ENCODE measurements around the gene SLC22A23.

SLC22A23 gene

DNA sequence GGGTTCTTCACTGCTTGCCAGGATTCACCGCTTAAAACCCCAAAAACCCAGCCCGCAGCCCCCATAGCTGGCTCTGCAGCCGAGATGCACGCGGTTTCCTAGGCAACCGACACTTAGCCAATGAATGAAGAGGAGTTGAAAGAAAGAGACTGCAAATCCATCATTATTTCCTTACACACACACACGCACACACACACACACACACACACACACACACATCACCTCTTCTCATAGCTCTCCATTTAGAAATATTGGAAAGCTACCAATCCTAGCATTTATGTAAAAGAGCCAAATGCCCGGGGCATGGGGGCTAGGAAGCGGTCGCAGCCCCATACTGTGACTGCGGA lies 226.0 kb downstream of the SLC22A23 start (continued):
- TF ChIP-seq HOXA7 (CRISPR knock-in tag; IDR thresholded peaks at IDR 0.05; ENCODE audit: borderline replicate concordance) (no peak), ZNF335 (tag by site-specific recombination; conservative IDR thresholded peaks at IDR 0.05) (peak; percentile 44), ZNF248 (tag by site-specific recombination; IDR thresholded peaks at IDR 0.05) (no peak), ZEB2 (tag by site-specific recombination; IDR thresholded peaks at IDR 0.05) (peak; percentile 85), ZNF324 (tag by site-specific recombination; IDR thresholded peaks at IDR 0.05) (peak; percentile 91; the same call in 1 of the 2 replicates), ZNF138 (tag by site-specific recombination; IDR thresholded peaks at IDR 0.05; ENCODE audit: borderline replicate concordance) (no peak), ZNF426 (tag by site-specific recombination; IDR thresholded peaks at IDR 0.05) (no peak), ZNF792 (tag by site-specific recombination; IDR thresholded peaks at IDR 0.05) (no peak), KLF8 (tag by site-specific recombination; IDR thresholded peaks at IDR 0.05) (peak; percentile 53), SP7 (tag by site-specific recombination; IDR thresholded peaks at IDR 0.05) (peak; percentile 81), ZNF366 (tag by site-specific recombination; conservative IDR thresholded peaks at IDR 0.05) (peak; percentile 90), ZFP69B (tag by site-specific recombination; IDR thresholded peaks at IDR 0.05) (no peak), ZNF530 (tag by site-specific recombination; IDR thresholded peaks at IDR 0.05; ENCODE audit: low read depth) (no peak), OSR2 (tag by site-specific recombination; IDR thresholded peaks at IDR 0.05) (no peak), GLI4 (tag by site-specific recombination; IDR thresholded peaks at IDR 0.05) (peak; percentile 62; the same call in 1 of the 2 replicates), HOXD13 (CRISPR knock-in tag; IDR thresholded peaks at IDR 0.05; ENCODE audit: borderline replicate concordance) (no peak), SCRT2 (tag by site-specific recombination; IDR thresholded peaks at IDR 0.05) (no peak), ZNF777 (tag by site-specific recombination; IDR thresholded peaks at IDR 0.05; ENCODE audit: borderline replicate concordance) (no peak), ZSCAN23 (tag by site-specific recombination; IDR thresholded peaks at IDR 0.05) (no peak), ZNF24 (tag by site-specific recombination; IDR thresholded peaks at IDR 0.05) (peak; percentile 99), IKZF3 (tag by site-specific recombination; IDR thresholded peaks at IDR 0.05) (no peak)
- TF ChIP-seq, protein P1, sequence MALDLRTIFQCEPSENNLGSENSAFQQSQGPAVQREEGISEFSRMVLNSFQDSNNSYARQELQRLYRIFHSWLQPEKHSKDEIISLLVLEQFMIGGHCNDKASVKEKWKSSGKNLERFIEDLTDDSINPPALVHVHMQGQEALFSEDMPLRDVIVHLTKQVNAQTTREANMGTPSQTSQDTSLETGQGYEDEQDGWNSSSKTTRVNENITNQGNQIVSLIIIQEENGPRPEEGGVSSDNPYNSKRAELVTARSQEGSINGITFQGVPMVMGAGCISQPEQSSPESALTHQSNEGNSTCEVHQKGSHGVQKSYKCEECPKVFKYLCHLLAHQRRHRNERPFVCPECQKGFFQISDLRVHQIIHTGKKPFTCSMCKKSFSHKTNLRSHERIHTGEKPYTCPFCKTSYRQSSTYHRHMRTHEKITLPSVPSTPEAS (tag by site-specific recombination; IDR thresholded peaks at IDR 0.05) = peak; percentile 97
- TF ChIP-seq, protein P2, sequence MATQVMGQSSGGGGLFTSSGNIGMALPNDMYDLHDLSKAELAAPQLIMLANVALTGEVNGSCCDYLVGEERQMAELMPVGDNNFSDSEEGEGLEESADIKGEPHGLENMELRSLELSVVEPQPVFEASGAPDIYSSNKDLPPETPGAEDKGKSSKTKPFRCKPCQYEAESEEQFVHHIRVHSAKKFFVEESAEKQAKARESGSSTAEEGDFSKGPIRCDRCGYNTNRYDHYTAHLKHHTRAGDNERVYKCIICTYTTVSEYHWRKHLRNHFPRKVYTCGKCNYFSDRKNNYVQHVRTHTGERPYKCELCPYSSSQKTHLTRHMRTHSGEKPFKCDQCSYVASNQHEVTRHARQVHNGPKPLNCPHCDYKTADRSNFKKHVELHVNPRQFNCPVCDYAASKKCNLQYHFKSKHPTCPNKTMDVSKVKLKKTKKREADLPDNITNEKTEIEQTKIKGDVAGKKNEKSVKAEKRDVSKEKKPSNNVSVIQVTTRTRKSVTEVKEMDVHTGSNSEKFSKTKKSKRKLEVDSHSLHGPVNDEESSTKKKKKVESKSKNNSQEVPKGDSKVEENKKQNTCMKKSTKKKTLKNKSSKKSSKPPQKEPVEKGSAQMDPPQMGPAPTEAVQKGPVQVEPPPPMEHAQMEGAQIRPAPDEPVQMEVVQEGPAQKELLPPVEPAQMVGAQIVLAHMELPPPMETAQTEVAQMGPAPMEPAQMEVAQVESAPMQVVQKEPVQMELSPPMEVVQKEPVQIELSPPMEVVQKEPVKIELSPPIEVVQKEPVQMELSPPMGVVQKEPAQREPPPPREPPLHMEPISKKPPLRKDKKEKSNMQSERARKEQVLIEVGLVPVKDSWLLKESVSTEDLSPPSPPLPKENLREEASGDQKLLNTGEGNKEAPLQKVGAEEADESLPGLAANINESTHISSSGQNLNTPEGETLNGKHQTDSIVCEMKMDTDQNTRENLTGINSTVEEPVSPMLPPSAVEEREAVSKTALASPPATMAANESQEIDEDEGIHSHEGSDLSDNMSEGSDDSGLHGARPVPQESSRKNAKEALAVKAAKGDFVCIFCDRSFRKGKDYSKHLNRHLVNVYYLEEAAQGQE (tag by site-specific recombination; IDR thresholded peaks at IDR 0.05) = peak; percentile 37; the same call in 1 of the 2 replicates
- TF ChIP-seq, protein P3, sequence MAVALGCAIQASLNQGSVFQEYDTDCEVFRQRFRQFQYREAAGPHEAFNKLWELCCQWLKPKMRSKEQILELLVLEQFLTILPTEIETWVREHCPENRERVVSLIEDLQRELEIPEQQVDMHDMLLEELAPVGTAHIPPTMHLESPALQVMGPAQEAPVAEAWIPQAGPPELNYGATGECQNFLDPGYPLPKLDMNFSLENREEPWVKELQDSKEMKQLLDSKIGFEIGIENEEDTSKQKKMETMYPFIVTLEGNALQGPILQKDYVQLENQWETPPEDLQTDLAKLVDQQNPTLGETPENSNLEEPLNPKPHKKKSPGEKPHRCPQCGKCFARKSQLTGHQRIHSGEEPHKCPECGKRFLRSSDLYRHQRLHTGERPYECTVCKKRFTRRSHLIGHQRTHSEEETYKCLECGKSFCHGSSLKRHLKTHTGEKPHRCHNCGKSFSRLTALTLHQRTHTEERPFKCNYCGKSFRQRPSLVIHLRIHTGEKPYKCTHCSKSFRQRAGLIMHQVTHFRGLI (tag by site-specific recombination; IDR thresholded peaks at IDR 0.05) = no peak
- TF ChIP-seq, protein P4, sequence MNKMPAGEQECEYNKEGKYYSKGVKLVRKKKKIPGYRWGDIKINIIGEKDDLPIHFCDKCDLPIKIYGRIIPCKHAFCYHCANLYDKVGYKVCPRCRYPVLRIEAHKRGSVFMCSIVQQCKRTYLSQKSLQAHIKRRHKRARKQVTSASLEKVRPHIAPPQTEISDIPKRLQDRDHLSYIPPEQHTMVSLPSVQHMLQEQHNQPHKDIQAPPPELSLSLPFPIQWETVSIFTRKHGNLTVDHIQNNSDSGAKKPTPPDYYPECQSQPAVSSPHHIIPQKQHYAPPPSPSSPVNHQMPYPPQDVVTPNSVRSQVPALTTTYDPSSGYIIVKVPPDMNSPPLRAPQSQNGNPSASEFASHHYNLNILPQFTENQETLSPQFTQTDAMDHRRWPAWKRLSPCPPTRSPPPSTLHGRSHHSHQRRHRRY (tag by site-specific recombination; IDR thresholded peaks at IDR 0.05) = peak; percentile 31; the same call in 1 of the 2 replicates
- TF ChIP-seq, protein P5, sequence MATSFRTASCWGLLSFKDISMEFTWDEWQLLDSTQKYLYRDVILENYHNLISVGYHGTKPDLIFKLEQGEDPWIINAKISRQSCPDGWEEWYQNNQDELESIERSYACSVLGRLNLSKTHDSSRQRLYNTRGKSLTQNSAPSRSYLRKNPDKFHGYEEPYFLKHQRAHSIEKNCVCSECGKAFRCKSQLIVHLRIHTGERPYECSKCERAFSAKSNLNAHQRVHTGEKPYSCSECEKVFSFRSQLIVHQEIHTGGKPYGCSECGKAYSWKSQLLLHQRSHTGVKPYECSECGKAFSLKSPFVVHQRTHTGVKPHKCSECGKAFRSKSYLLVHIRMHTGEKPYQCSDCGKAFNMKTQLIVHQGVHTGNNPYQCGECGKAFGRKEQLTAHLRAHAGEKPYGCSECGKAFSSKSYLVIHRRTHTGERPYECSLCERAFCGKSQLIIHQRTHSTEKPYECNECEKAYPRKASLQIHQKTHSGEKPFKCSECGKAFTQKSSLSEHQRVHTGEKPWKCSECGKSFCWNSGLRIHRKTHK (tag by site-specific recombination; IDR thresholded peaks at IDR 0.05) = no peak
- TF ChIP-seq, protein P6, sequence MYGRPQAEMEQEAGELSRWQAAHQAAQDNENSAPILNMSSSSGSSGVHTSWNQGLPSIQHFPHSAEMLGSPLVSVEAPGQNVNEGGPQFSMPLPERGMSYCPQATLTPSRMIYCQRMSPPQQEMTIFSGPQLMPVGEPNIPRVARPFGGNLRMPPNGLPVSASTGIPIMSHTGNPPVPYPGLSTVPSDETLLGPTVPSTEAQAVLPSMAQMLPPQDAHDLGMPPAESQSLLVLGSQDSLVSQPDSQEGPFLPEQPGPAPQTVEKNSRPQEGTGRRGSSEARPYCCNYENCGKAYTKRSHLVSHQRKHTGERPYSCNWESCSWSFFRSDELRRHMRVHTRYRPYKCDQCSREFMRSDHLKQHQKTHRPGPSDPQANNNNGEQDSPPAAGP (tag by site-specific recombination; IDR thresholded peaks at IDR 0.05) = peak; percentile 10; the same call in 1 of the 2 replicates
- TF ChIP-seq, protein P7, sequence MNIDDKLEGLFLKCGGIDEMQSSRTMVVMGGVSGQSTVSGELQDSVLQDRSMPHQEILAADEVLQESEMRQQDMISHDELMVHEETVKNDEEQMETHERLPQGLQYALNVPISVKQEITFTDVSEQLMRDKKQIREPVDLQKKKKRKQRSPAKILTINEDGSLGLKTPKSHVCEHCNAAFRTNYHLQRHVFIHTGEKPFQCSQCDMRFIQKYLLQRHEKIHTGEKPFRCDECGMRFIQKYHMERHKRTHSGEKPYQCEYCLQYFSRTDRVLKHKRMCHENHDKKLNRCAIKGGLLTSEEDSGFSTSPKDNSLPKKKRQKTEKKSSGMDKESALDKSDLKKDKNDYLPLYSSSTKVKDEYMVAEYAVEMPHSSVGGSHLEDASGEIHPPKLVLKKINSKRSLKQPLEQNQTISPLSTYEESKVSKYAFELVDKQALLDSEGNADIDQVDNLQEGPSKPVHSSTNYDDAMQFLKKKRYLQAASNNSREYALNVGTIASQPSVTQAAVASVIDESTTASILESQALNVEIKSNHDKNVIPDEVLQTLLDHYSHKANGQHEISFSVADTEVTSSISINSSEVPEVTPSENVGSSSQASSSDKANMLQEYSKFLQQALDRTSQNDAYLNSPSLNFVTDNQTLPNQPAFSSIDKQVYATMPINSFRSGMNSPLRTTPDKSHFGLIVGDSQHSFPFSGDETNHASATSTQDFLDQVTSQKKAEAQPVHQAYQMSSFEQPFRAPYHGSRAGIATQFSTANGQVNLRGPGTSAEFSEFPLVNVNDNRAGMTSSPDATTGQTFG (tag by site-specific recombination; IDR thresholded peaks at IDR 0.05; ENCODE audit: borderline replicate concordance) = peak; percentile 72; the same call in 1 of the 2 replicates
